GM12864 (cell line): ENCODE results near the gene VCX2.
"Not testable (repeated sequence)": the region's sequence is repeated elsewhere in the genome, so short reads cannot be mapped to it uniquely, and the experiment has no call there.

ENCODE experiments used
- DNase-seq: peaks from one replicate; pipeline ENCODE4 v3.0.0-alpha.2; 2011; ENCODE audit warnings: low read depth
- H3K4me3 ChIP-seq: 2 replicates; pipeline ENCODE4 v1.5.1; 2011; ENCODE audit warnings: mild to moderate bottlenecking, low read depth, low read length, control low read depth
- TF ChIP-seq, protein P1 (sequence below): IDR thresholded peaks from 2 replicates; pipeline ENCODE4 v1.5.1; 2011; ENCODE audit warnings: low read depth, mild to moderate bottlenecking, moderate library complexity, low read length, control low read depth, inconsistent platforms; ENCODE audit errors: missing control alignments

Gene VCX2

DNA sequence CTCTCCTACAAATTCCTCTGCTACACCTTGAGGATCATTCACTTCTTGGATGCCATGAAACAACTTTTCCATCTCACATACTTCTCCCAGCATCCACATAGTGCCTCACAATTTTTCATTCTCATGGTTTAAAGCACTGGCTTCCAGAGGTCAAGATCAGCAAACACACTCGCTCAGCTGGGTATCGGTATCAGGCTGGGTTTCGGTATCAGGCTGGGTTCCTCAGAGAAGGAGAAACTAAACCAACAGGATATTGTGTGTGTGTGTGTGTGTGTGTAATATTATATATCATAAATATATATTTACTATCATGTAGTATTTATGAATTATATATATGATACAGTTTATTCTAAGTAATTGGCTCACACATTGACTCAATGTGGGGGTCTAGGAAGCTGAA is at the start of gene VCX2:
TSS of gene VCX2 (minus strand) at position 99 of the 400 bp plus-strand sequence. CDS start 624 bp downstream, outside the sequence.
- not testable (repeated sequence) for DNase-seq

DNA sequence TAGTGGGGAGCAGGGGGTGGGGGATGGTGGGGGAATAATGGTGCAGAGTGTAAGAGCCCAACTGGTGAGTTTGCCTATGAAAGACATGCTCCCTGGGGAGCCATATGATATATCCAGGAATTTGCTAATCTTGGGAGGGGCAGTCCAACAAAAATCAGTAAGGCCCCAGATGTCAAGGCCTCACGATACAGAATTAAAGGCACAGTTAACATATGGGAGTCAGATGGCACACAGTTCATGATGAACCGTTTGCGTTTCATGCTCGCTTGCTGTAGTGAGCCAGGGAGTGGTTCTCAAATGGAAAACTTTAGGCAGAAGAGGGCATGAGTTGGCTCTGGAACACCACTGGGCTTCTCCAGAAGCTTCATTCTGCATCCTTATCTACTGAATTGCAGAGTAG is 33.9 kb upstream of the VCX2 start:
- H3K4me3 ChIP-seq = no peak overlapping the region
- TF ChIP-seq, protein P1, sequence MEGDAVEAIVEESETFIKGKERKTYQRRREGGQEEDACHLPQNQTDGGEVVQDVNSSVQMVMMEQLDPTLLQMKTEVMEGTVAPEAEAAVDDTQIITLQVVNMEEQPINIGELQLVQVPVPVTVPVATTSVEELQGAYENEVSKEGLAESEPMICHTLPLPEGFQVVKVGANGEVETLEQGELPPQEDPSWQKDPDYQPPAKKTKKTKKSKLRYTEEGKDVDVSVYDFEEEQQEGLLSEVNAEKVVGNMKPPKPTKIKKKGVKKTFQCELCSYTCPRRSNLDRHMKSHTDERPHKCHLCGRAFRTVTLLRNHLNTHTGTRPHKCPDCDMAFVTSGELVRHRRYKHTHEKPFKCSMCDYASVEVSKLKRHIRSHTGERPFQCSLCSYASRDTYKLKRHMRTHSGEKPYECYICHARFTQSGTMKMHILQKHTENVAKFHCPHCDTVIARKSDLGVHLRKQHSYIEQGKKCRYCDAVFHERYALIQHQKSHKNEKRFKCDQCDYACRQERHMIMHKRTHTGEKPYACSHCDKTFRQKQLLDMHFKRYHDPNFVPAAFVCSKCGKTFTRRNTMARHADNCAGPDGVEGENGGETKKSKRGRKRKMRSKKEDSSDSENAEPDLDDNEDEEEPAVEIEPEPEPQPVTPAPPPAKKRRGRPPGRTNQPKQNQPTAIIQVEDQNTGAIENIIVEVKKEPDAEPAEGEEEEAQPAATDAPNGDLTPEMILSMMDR = no peak
- no peak for DNase-seq

More for the DNA sequence above, at the start of gene VCX2:
- not testable (repeated sequence) for H3K4me3 ChIP-seq

DNA sequence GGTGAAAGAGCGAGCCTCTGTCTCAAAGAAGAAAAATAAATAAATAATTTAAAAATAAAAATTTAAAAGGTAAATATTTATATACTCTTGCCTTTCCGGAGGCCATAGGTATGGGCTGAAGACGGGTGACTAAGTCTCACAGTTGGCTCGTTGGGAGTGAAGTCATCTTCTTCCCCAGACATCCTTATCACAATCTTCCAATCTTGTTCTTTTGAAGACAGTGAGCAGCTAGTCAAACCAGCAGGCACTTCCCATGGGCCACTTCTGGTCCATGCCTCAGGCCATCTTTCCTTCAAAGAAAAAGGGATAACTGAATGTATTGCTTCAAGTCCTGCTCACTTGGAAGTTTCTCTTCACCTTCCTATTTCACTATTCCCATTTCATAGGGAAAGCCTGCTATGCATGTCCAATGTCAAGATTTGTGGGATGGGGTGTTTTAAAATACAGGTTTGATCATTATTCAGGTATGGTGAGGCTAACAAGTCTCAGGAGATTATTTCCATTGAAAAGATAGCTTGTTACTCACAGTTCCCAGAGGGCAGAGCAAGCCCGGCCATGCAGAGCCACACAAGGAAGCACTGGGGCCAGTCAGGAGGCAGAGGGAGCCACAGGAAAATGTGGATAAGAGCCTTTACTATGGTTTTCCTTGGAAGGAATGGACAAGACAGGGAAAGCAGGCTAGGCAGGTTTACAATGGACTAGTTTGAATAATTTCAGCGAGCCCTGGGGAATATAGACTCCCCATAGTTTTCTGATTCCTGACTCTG is 33.3 kb upstream of the VCX2 start:
- TF ChIP-seq, protein P1 = no peak
- no peak overlapping the region for H3K4me3 ChIP-seq
- DNase-seq = no peak

DNA sequence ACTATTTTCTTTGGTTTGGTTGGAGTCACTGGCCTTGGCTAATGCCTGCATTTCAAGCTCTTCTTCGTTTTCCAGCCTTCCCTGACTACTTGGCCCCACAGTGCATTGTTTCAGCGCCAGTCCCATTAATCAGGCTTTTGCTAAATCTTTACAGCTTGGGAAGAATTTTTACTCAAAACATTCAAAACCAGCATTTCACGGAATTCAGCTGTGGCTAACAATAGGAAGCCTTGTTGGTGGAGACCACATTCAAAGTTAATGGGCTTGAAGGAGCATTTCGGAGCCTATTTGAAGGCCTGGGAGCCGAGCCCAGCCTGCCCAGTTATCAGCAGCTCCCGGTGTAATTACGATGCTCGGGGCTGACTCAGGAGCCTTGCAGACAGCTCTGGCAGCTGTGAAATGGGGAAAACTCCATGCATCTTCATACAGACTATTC is 30.8 kb upstream of the VCX2 start:
- no peak overlapping the region for H3K4me3 ChIP-seq
- TF ChIP-seq, protein P1 = no peak
- DNase-seq = no peak

DNA sequence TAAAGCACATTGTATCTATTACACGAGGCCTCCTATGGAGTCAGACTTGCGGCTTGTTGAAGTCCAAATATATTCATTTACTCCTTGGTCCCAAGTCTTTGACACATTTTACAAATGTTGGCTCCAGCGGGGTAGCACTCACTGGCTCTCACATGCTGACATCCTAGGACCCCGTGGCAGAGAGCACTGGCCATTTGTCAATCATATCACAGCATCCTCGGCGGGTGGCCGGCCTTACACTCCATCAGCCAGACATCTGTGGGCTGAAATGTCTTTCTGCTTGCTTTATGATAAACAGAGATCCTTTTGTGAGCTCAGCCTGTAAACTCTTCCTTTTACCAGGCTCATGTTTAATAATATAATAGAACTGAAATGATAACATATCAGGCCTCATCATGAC is 25.7 kb upstream of the VCX2 start:
- no peak overlapping the region for H3K4me3 ChIP-seq
- no peak for DNase-seq
- TF ChIP-seq, protein P1 = no peak

DNA sequence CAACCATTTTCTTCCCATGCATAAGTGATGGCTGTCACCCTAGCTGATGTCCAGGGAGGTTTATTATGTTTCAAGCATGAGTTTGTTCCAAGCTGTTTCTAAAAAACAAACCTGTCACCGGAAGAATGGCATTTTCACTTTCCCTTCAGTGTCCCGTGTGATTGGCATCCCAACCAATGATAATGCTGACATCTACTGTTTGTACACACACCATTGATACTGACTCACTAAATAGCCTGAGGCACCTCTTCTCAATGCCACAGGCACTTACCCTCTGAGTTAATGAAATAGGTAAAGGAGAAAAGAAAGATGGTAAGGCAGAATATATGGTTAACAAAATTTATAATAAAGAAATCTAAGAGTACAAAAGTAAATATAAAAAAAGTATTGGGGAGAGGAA is 23.1 kb upstream of the VCX2 start:
- H3K4me3 ChIP-seq = no peak overlapping the region
- TF ChIP-seq, protein P1 = no peak
- DNase-seq = no peak

DNA sequence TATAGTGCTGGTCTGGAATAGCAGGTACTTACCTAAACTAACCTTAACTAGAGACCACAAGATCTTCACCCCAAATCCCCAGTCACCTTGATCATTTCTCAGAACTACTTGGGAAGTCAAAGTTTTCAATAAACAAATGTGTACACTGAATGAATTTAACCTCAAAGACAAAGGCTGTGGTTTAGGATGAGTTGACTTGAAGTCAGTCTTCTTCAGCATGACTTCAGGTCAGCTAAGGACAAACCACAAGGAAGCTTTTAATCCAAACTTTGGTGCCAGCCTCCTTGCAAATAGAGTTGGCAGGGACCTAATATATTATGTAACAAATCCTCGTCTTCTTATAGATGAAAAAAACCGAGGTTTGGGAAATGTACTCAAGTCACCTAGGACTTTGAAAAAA is 21.2 kb upstream of the VCX2 start:
- TF ChIP-seq, protein P1 = no peak
- H3K4me3 ChIP-seq = no peak overlapping the region
- no peak for DNase-seq
